ENCODE data around the gene COL20A1.
A peak's percentile ranks its signal among the peaks of the same experiment; 100 is the strongest.

The COL20A1 gene

DNA sequence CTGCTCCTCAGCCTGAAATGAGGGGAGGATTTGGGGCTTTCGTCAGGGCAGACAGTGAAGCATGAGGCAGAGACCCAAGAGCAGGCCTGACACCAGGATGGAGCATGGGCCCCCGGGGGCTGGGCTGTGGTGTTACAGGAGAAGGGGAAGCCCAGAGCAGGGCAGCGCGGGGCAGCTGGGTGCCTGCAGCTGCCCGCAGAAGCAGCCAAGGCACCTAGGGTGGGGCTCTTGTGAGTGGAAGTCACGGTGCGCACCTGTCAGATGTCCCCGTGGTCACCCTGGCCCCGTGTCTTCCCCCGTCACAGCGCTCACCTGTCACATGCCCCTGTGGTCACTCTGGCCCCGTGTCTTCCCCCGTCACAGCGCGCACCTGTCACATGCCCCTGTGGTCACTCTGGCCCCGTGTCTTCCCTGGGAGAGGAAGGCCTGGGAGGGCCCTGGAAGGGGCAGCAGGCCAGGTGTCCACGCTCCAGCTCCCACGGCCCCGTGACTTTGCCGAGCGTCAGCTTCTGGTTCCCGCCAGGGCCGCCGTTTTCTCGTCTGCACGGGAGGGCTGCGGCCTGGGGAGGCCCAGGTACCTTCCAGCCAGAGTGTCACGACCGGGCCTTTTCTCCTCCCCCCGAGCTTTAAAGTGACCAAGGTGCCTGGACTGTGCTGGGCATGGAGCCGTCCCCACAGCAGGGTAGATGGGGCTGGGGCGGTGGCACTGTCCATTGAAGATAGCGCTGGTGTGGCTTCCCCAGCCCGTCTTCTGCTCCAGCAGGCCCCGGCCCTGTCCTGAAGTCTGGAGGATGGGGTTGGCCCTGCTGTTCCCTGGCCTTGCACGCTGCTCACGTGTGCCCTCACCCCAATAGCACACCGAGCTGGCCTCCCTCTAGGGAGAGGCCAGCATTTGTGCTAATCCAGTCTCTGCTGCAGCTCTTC lies 11.0 kb upstream of the COL20A1 start:
- peak; percentile 88 for DNase-seq (ENCODE audit: low spot score)
- H3K4me1 ChIP-seq (ENCODE audit: insufficient read depth, poor library complexity, severe bottlenecking), result no peaks in the 10 kb centered on the region
- H3K27ac ChIP-seq (ENCODE audit: poor library complexity, severe bottlenecking), result no peak overlapping the region
- H3K36me3 ChIP-seq (ENCODE audit: low read depth), result peaks cover 85% of the 10 kb centered on the region
- peak; percentile 5; the same call in 1 of the 3 replicates for ATAC-seq (ENCODE audit: low read depth)
- no peak overlapping the region for H3K4me3 ChIP-seq (ENCODE audit: severe bottlenecking)
- H3K9me3 ChIP-seq (ENCODE audit: severe bottlenecking), result no peaks in the 10 kb centered on the region
- H3K27me3 ChIP-seq (ENCODE audit: insufficient read depth, poor library complexity, severe bottlenecking), result no peaks in the 10 kb centered on the region
- TF ChIP-seq CTCF (IDR thresholded peaks at IDR 0.05; ENCODE audit: poor library complexity, severe bottlenecking), result no peak

- ATAC-seq (ENCODE audit: low read depth), result no peak; the same call in 2 of the 3 replicates
- DNase-seq (ENCODE audit: low spot score), result peak; percentile 85
- Histone ChIP-seq H3K27me3 (ENCODE audit: insufficient read depth, poor library complexity, severe bottlenecking) (no peaks in the 10 kb centered on the region), H3K4me3 (ENCODE audit: severe bottlenecking) (no peak overlapping the region), H3K36me3 (ENCODE audit: low read depth) (peaks cover 85% of the 10 kb centered on the region), H3K9me3 (ENCODE audit: severe bottlenecking) (no peaks in the 10 kb centered on the region), H3K27ac (ENCODE audit: poor library complexity, severe bottlenecking) (no peak overlapping the region), H3K4me1 (ENCODE audit: insufficient read depth, poor library complexity, severe bottlenecking) (no peaks in the 10 kb centered on the region)
- no peak for TF ChIP-seq CTCF (IDR thresholded peaks at IDR 0.05; ENCODE audit: poor library complexity, severe bottlenecking)
Observed at GRCh38 chr20:63282946-63283345, 10.0 kb upstream of the COL20A1 start.

- Histone ChIP-seq H3K4me3 (ENCODE audit: severe bottlenecking) (no peak overlapping the region), H3K9me3 (ENCODE audit: severe bottlenecking) (no peaks in the 10 kb centered on the region), H3K27ac (ENCODE audit: poor library complexity, severe bottlenecking) (no peak overlapping the region), H3K4me1 (ENCODE audit: insufficient read depth, poor library complexity, severe bottlenecking) (no peaks in the 10 kb centered on the region), H3K27me3 (ENCODE audit: insufficient read depth, poor library complexity, severe bottlenecking) (no peaks in the 10 kb centered on the region), H3K36me3 (ENCODE audit: low read depth) (peaks cover 83% of the 10 kb centered on the region)
- DNase-seq (ENCODE audit: low spot score) (peak; percentile 82), ATAC-seq (ENCODE audit: low read depth) (no peak)
- no peak for TF ChIP-seq CTCF (IDR thresholded peaks at IDR 0.05; ENCODE audit: poor library complexity, severe bottlenecking)
Observed at GRCh38 chr20:63283397-63284082, 9.4 kb upstream of the COL20A1 start.

- Histone ChIP-seq H3K27ac (ENCODE audit: poor library complexity, severe bottlenecking) (no peak overlapping the region), H3K36me3 (ENCODE audit: low read depth) (peaks cover 83% of the 10 kb centered on the region), H3K4me3 (ENCODE audit: severe bottlenecking) (no peak overlapping the region), H3K27me3 (ENCODE audit: insufficient read depth, poor library complexity, severe bottlenecking) (no peaks in the 10 kb centered on the region), H3K4me1 (ENCODE audit: insufficient read depth, poor library complexity, severe bottlenecking) (no peaks in the 10 kb centered on the region), H3K9me3 (ENCODE audit: severe bottlenecking) (no peaks in the 10 kb centered on the region)
- DNase-seq (ENCODE audit: low spot score) (no peak), ATAC-seq (ENCODE audit: low read depth) (no peak)
- no peak for TF ChIP-seq CTCF (IDR thresholded peaks at IDR 0.05; ENCODE audit: poor library complexity, severe bottlenecking)
Observed at GRCh38 chr20:63284083-63284440, 8.9 kb upstream of the COL20A1 start.
